HepG2 (cell line): Measurements from ENCODE around the gene SPECC1L. TPM values are rescaled to one million over a fixed set of nuclear protein-coding genes. Genes with fewer than 3 reads are reported as not detected.

Experiments used
- ATAD3A ChIP-seq: sonication (generic); formaldehyde crosslinking; IDR thresholded peaks from 2 replicates; pipeline ENCODE4 v1.4.0; 2020; ENCODE audit warnings: missing genetic modification reagents
- ETV5 ChIP-seq: IDR thresholded peaks from 2 replicates; pipeline ENCODE4 v1.6.1; 2018; ENCODE audit warnings: missing biosample characterization, missing genetic modification reagents, inconsistent platforms, borderline replicate concordance
- HNF4A ChIP-seq: sonication (generic); formaldehyde crosslinking; IDR thresholded peaks from 2 replicates; pipeline ENCODE4 v1.4.0; 2020; ENCODE audit warnings: missing genetic modification reagents
- NFE2 ChIP-seq: sonication (generic); formaldehyde crosslinking; IDR thresholded peaks from 2 replicates; pipeline ENCODE4 v1.4.0; 2020; ENCODE audit warnings: missing genetic modification reagents
- NFYC ChIP-seq: IDR thresholded peaks from 2 replicates; pipeline ENCODE4 v1.6.1; 2016; ENCODE audit warnings: missing genetic modification reagents, missing compliant biosample characterization
- NR2F6 ChIP-seq, 2 experiments: IDR thresholded peaks; 2 replicates each; pipeline ENCODE4 v1.6.1; 2016; ENCODE audit warnings: antibody characterized with exemption in 1 of 2, mild to moderate bottlenecking in 1 of 2
- RARG ChIP-seq: sonication (generic); formaldehyde crosslinking; IDR thresholded peaks from 2 replicates; pipeline ENCODE4 v1.4.0; 2020; ENCODE audit warnings: low read depth, mild to moderate bottlenecking, missing genetic modification reagents
- RXRB ChIP-seq: IDR thresholded peaks from 2 replicates; pipeline ENCODE4 v1.6.1; 2016; ENCODE audit warnings: borderline replicate concordance, missing genetic modification reagents, missing compliant biosample characterization
- SP5 ChIP-seq: IDR thresholded peaks from 2 replicates; pipeline ENCODE4 v1.6.1; 2016; ENCODE audit warnings: low read depth, borderline replicate concordance
- SUZ12 ChIP-seq: fragments of 150-350 bp; IDR thresholded peaks from 2 replicates; pipeline ENCODE4 v1.6.1; 2014; ENCODE audit warnings: low read depth, low read length
- TARDBP ChIP-seq: sonication (generic); formaldehyde crosslinking; IDR thresholded peaks from 2 replicates; pipeline ENCODE4 v1.8.0; 2022; ENCODE audit warnings: mild to moderate bottlenecking, missing genetic modification reagents
- U2AF2 ChIP-seq: fragments of 200-400 bp; formaldehyde crosslinking; IDR thresholded peaks from 2 replicates; pipeline ENCODE4 v1.6.1; 2017; ENCODE audit warnings: low read depth, mild to moderate bottlenecking, low read length
- ZNF121 ChIP-seq: sonication (generic); formaldehyde crosslinking; IDR thresholded peaks from 2 replicates; pipeline ENCODE4 v1.5.0; 2020; ENCODE audit warnings: mild to moderate bottlenecking, missing genetic modification reagents
- ZNF234 ChIP-seq: sonication (generic); formaldehyde crosslinking; conservative IDR thresholded peaks from 2 replicates; pipeline ENCODE4 v1.5.1; 2020; ENCODE audit warnings: mild to moderate bottlenecking, missing genetic modification reagents
- ZNF235 ChIP-seq: sonication (generic); formaldehyde crosslinking; IDR thresholded peaks from 2 replicates; pipeline ENCODE4 v1.8.1; 2023; ENCODE audit warnings: mild to moderate bottlenecking, missing genetic modification reagents, borderline replicate concordance
- ZNF484 ChIP-seq: sonication (generic); formaldehyde crosslinking; IDR thresholded peaks from 2 replicates; pipeline ENCODE4 v1.5.1; 2020; ENCODE audit warnings: mild to moderate bottlenecking, low read depth, missing genetic modification reagents, borderline replicate concordance
- ZNF530 ChIP-seq: sonication (generic); formaldehyde crosslinking; IDR thresholded peaks from 2 replicates; pipeline ENCODE4 v1.5.0; 2020; ENCODE audit warnings: low read depth, mild to moderate bottlenecking, missing genetic modification reagents
- ZNF614 ChIP-seq: IDR thresholded peaks from 2 replicates; pipeline ENCODE4 v1.6.1; 2018; ENCODE audit warnings: missing biosample characterization, missing genetic modification reagents, inconsistent platforms, borderline replicate concordance
- polyA plus RNA-seq, 8 experiments: library from polyadenylated mRNA; depleted of rRNA in 3 of 8; stranded (reverse) in 7 of 8; unstranded in 1 of 8; fragments of >200 nt; fragmentation: Illumina TruSeq in 4 of 8; extraction: Trizol in 4 of 8; gene quantifications; 2 replicates each; pipeline versions ENCODE4 v1.2.1 to v1.2.3, GENCODE V29; 2011 to 2016; ENCODE audit warnings: low read depth in 4 of 8, missing spikeins in 1 of 8, mixed read lengths in 1 of 8; ENCODE audit not compliant: insufficient read depth in 1 of 8
- total RNA-seq, 5 experiments: library from RNA; depleted of rRNA; stranded (reverse); fragments of >200 nt; fragmentation: Illumina TruSeq; extraction: Trizol; gene quantifications; 2 replicates each; pipeline ENCODE4 v1.2.3, GENCODE V29; 2016; ENCODE audit warnings: low read depth in 1 of 5
- TF ChIP-seq, protein P1 (sequence below): sonication (generic); formaldehyde crosslinking; IDR thresholded peaks from 2 replicates; pipeline ENCODE4 v1.8.0; 2022; ENCODE audit warnings: missing genetic modification reagents, mild to moderate bottlenecking, borderline replicate concordance
- TF ChIP-seq, protein P2 (sequence below): sonication (generic); formaldehyde crosslinking; conservative IDR thresholded peaks from 2 replicates; pipeline ENCODE4 v1.4.0; 2020; ENCODE audit warnings: mild to moderate bottlenecking, missing genetic modification reagents, moderate library complexity
- TF ChIP-seq, protein P3 (sequence below): sonication (generic); formaldehyde crosslinking; IDR thresholded peaks from 2 replicates; pipeline ENCODE4 v1.5.1; 2020; ENCODE audit warnings: mild to moderate bottlenecking, missing genetic modification reagents, borderline replicate concordance
- TF ChIP-seq, protein P4 (sequence below): sonication (generic); formaldehyde crosslinking; IDR thresholded peaks from 2 replicates; pipeline ENCODE4 v1.4.0; 2020; ENCODE audit warnings: missing genetic modification reagents

Gene SPECC1L
- total and polyA plus RNA-seq, 2 of the 13 experiments (the other 11 are each of a cell fraction or from before 2014, with no cell fraction given): 14.1 to 30.3 TPM

DNA sequence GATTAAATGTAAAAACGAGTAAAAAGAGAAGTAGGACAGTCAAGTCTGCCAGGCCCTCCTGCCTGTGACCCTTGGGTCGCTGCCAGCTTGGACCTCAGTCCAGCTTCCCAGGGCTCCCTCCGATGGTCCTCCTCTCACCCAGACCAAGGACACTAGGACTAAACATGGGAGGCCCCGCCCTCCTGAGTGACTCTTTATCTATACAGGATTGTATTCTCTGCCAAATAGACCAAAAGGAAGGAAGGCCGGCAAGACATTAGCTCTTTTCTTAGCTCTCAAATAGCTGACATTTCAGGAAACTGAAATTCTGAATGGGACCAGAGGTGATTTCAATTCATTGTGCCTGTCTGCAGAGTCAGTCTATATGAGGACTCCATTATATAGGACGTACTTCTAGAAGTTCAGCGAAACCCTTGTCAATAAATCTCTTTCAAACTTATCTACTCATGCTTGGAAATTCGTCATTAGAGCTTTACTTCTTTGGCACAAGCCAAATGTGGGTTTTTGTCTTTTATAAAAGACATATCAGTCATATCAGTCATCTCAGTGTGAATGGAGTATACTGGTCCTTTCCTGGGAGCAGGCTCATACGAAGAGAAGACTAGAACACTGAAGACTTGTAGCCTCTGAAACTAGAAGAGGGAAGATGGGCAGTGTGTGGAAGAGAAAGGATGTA lies 185.3 kb downstream of the SPECC1L start (continued):
- TF ChIP-seq, protein P1, sequence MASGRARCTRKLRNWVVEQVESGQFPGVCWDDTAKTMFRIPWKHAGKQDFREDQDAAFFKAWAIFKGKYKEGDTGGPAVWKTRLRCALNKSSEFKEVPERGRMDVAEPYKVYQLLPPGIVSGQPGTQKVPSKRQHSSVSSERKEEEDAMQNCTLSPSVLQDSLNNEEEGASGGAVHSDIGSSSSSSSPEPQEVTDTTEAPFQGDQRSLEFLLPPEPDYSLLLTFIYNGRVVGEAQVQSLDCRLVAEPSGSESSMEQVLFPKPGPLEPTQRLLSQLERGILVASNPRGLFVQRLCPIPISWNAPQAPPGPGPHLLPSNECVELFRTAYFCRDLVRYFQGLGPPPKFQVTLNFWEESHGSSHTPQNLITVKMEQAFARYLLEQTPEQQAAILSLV (CRISPR knock-in tag): no peak
- TF ChIP-seq, protein P2, sequence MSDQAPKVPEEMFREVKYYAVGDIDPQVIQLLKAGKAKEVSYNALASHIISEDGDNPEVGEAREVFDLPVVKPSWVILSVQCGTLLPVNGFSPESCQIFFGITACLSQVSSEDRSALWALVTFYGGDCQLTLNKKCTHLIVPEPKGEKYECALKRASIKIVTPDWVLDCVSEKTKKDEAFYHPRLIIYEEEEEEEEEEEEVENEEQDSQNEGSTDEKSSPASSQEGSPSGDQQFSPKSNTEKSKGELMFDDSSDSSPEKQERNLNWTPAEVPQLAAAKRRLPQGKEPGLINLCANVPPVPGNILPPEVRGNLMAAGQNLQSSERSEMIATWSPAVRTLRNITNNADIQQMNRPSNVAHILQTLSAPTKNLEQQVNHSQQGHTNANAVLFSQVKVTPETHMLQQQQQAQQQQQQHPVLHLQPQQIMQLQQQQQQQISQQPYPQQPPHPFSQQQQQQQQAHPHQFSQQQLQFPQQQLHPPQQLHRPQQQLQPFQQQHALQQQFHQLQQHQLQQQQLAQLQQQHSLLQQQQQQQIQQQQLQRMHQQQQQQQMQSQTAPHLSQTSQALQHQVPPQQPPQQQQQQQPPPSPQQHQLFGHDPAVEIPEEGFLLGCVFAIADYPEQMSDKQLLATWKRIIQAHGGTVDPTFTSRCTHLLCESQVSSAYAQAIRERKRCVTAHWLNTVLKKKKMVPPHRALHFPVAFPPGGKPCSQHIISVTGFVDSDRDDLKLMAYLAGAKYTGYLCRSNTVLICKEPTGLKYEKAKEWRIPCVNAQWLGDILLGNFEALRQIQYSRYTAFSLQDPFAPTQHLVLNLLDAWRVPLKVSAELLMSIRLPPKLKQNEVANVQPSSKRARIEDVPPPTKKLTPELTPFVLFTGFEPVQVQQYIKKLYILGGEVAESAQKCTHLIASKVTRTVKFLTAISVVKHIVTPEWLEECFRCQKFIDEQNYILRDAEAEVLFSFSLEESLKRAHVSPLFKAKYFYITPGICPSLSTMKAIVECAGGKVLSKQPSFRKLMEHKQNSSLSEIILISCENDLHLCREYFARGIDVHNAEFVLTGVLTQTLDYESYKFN (CRISPR knock-in tag): 0 out of 2 replicates have a peak, but pooled peaks have one; percentile 20
- TF ChIP-seq SUZ12 (no peak), NR2F6 (IDR thresholded peaks at IDR 0.05) (0 out of 2 replicates have a peak, but pooled peaks have one; percentile 31), NR2F6 (CRISPR knock-in tag; IDR thresholded peaks at IDR 0.05) (peak; percentile 61), ZNF235 (CRISPR knock-in tag) (no peak), ZNF614 (0 out of 2 replicates have a peak, but pooled peaks have one; percentile 28), ZNF234 (no peak), RARG (CRISPR knock-in tag) (no peak), HNF4A (CRISPR knock-in tag) (peak; percentile 50; the same call in 1 of the 2 replicates), RXRB (CRISPR knock-in tag) (peak; percentile 35; the same call in 1 of the 2 replicates), ZNF121 (CRISPR knock-in tag) (no peak), ETV5 (CRISPR knock-in tag) (no peak), ATAD3A (CRISPR knock-in tag) (no peak), U2AF2 (no peak), SP5 (CRISPR knock-in tag) (0 out of 2 replicates have a peak, but pooled peaks have one; percentile 15), ZNF484 (CRISPR knock-in tag) (no peak), NFE2 (CRISPR knock-in tag) (no peak), TARDBP (CRISPR knock-in tag) (no peak), ZNF530 (CRISPR knock-in tag) (no peak), NFYC (CRISPR knock-in tag) (no peak)
- TF ChIP-seq, protein P3, sequence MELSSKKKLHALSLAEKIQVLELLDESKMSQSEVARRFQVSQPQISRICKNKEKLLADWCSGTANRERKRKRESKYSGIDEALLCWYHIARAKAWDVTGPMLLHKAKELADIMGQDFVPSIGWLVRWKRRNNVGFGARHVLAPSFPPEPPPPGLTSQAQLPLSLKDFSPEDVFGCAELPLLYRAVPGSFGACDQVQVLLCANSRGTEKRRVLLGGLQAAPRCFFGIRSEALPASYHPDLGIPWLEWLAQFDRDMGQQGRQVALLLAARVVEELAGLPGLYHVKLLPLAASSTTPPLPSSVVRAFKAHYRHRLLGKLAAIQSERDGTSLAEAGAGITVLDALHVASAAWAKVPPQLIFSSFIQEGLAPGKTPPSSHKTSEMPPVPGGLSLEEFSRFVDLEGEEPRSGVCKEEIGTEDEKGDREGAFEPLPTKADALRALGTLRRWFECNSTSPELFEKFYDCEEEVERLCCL: no peak
- TF ChIP-seq, protein P4, sequence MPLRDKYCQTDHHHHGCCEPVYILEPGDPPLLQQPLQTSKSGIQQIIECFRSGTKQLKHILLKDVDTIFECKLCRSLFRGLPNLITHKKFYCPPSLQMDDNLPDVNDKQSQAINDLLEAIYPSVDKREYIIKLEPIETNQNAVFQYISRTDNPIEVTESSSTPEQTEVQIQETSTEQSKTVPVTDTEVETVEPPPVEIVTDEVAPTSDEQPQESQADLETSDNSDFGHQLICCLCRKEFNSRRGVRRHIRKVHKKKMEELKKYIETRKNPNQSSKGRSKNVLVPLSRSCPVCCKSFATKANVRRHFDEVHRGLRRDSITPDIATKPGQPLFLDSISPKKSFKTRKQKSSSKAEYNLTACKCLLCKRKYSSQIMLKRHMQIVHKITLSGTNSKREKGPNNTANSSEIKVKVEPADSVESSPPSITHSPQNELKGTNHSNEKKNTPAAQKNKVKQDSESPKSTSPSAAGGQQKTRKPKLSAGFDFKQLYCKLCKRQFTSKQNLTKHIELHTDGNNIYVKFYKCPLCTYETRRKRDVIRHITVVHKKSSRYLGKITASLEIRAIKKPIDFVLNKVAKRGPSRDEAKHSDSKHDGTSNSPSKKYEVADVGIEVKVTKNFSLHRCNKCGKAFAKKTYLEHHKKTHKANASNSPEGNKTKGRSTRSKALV (CRISPR knock-in tag): 0 out of 2 replicates have a peak, but pooled peaks have one; percentile 21
